Activated CD4-positive, alpha-beta memory T cell treated with anti-CD3 and anti-CD28 coated beads, Interleukin-2, amount 10 ng/mL, durations not matched to agents 7 days and 5 days (primary cell): ENCODE results near the gene UCHL1. TPM values are rescaled to one million over a fixed set of nuclear protein-coding genes. Genes with fewer than 3 reads are reported as not detected.
"Not testable (repeated sequence)": the region's sequence is repeated elsewhere in the genome, so short reads cannot be mapped to it uniquely, and the experiment has no call there.

ENCODE experiments used
- CTCF ChIA-PET: fragments of 350-600 bp; sonication (Branson Sonifier 250); formaldehyde crosslinking; loops from one replicate; lab custom pipeline; 2021; ENCODE audit warnings: antibody characterized with exemption, inconsistent platforms; lab: Charles Lee
- POLR2A ChIA-PET: fragments of 350-600 bp; sonication (Branson Sonifier 250); formaldehyde crosslinking; loops from one replicate; lab custom pipeline; 2021; ENCODE audit warnings: antibody characterized with exemption; lab: Charles Lee
- DNase-seq: peaks from one replicate; pipeline ENCODE4 v3.0.0-alpha.2; 2020
- H3K27ac Mint-ChIP-seq: one replicate; pipeline ENCODE4 v1.8.0; 2021; ENCODE audit warnings: mild to moderate bottlenecking, mixed read lengths
- H3K27me3 Mint-ChIP-seq: one replicate; pipeline ENCODE4 v1.8.0; 2021; ENCODE audit warnings: mixed read lengths
- H3K36me3 Mint-ChIP-seq: one replicate; pipeline ENCODE4 v1.8.0; 2021; ENCODE audit warnings: low read depth, mixed read lengths
- H3K4me1 Mint-ChIP-seq: one replicate; pipeline ENCODE4 v1.8.0; 2021; ENCODE audit warnings: mixed read lengths
- H3K4me3 Mint-ChIP-seq: one replicate; pipeline ENCODE4 v1.8.0; 2021; ENCODE audit warnings: mild to moderate bottlenecking, mixed read lengths
- H3K9me3 Mint-ChIP-seq: one replicate; pipeline ENCODE4 v1.8.0; 2021; ENCODE audit warnings: mixed read lengths
- total RNA-seq, 2 experiments: library from RNA; stranded (reverse); gene quantifications; one replicate each; pipeline ENCODE4 v1.2.3, GENCODE V29; 2021

Gene UCHL1
- total RNA-seq, 2 experiments from 2014 or later: not detected

DNA sequence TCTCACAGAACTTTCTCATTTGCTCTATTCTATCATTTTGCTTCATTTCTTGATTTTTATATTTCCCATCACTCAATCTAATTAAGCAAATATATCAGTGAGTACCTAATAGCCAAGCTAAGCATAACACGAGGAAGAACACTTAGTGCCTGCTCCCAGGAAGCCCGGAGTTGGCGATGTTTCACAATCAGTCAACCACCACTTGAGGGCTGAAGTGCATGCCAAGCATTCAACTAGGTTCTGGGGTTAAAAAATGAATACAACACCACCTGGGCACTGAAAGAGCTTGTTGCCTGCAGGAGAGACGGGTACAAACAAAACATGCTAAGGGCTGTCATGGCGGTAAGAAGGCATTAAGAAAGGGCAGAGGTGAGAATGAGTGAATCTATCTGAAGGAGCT, 47.5 kb downstream of the UCHL1 start:
- ChIA-PET POLR2A (no interaction called here), CTCF (no interaction called here)
- no peaks in the 10 kb centered on the region for H3K4me1 Mint-ChIP-seq
- no peaks in the 10 kb centered on the region for H3K9me3 Mint-ChIP-seq
- no peak for DNase-seq
- H3K4me3 Mint-ChIP-seq: no peak overlapping the region
- peaks cover 2% of the 10 kb centered on the region for H3K27me3 Mint-ChIP-seq
- H3K36me3 Mint-ChIP-seq: no peaks in the 10 kb centered on the region
- H3K27ac Mint-ChIP-seq: no peak overlapping the region

GRCh38 chr4:41305476-41305875, 48.7 kb downstream of the UCHL1 start:
- Mint-ChIP-seq H3K27ac (no peak overlapping the region), H3K36me3 (no peaks in the 10 kb centered on the region), H3K27me3 (peaks cover 2% of the 10 kb centered on the region), H3K4me3 (no peak overlapping the region), H3K9me3 (no peaks in the 10 kb centered on the region), H3K4me1 (no peaks in the 10 kb centered on the region)
- POLR2A ChIA-PET: no interaction called here
- CTCF ChIA-PET: no interaction called here
- DNase-seq: no peak

DNA sequence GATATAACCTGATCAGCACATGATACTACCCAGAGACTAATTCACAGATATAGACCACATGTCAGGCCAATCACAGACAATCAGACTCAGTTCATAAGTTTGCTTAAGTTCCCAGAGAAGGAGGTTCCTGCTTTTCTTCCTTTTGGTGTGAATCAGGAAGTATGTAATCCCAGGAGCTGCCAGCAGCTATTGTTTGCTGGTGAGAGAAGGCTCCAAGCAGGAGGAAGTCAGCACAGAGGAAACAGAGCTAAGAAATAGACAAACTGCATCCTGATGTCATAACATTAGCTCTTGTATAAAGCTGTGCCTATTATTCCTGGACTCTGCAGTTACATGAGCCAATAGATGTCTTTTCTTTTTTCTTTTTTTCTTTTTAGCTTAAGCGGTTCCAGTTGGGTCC, 50.9 kb downstream of the UCHL1 start:
- Mint-ChIP-seq H3K9me3 (no peaks in the 10 kb centered on the region), H3K36me3 (no peaks in the 10 kb centered on the region), H3K4me3 (no peak overlapping the region), H3K27ac (no peak overlapping the region), H3K4me1 (no peaks in the 10 kb centered on the region), H3K27me3 (no peaks in the 10 kb centered on the region)
- ChIA-PET CTCF (no interaction called here), POLR2A (no interaction called here)
- no peak for DNase-seq

DNA sequence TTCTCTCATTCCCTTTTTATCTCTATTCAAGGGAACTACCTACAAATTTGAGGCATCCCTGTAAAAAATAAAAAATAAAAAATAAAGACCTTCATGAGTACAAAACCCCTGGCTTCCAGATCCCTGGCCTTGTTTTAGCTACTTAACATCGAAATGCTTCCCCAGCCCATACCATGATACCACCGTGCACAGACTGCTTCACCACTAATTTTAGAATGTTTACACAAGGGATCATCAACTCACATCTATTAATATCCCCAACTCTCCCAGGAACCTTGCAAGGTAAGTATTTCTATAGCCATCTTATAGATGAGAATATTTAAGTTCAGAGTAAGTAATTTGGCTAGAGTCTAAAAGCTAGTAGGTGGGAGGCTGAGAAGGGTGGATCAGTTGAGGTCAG, 51.7 kb downstream of the UCHL1 start:
- CTCF ChIA-PET: no interaction called here
- POLR2A ChIA-PET: no interaction called here
- Mint-ChIP-seq H3K27me3 (no peaks in the 10 kb centered on the region), H3K9me3 (no peaks in the 10 kb centered on the region), H3K4me3 (no peak overlapping the region), H3K27ac (no peak overlapping the region), H3K36me3 (no peaks in the 10 kb centered on the region), H3K4me1 (no peaks in the 10 kb centered on the region)
- DNase-seq: no peak

DNA sequence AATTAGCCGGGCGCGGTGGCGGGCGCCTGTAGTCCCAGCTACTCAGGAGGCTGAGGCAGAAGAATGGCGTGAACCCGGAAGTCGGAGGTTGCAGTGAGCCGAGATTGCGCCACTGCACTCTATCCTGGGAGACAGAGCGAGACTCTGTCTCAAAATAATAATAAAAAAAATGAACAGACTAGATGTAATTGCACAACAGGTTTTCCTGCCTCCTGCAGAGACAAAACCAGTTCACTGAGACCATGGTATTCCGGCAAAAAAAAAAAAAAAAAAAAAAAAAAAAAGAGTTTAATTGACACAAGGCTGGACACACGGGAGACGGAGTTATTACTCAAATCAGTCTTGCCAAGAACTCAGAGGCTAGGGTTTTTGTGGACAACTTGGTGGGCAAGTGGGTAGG, 58.7 kb downstream of the UCHL1 start:
- H3K36me3 Mint-ChIP-seq, DNase-seq, H3K27ac Mint-ChIP-seq, POLR2A ChIA-PET, H3K27me3 Mint-ChIP-seq, H3K9me3 Mint-ChIP-seq, H3K4me1 Mint-ChIP-seq, H3K4me3 Mint-ChIP-seq, CTCF ChIA-PET: not testable (repeated sequence)

GRCh38 chr4:41315862-41316261, 59.1 kb downstream of the UCHL1 start:
- DNase-seq: no peak
- CTCF ChIA-PET: no interaction called here
- POLR2A ChIA-PET: no interaction called here
- no peak overlapping the region for H3K4me3 Mint-ChIP-seq
- H3K36me3 Mint-ChIP-seq: no peaks in the 10 kb centered on the region
- H3K27me3 Mint-ChIP-seq: no peaks in the 10 kb centered on the region
- no peak overlapping the region for H3K27ac Mint-ChIP-seq
- no peaks in the 10 kb centered on the region for H3K9me3 Mint-ChIP-seq
- no peaks in the 10 kb centered on the region for H3K4me1 Mint-ChIP-seq

Other genes starting within 250 kb of the UCHL1 start
- gene APBB2, start 42.4 kb upstream of the UCHL1 start, total RNA-seq: 1 to 10 TPM in 1 of 2 experiments, under 1 TPM in 1; 0.75 to 1.3 TPM